Ramos (cell line): ENCODE data around the gene CFAP58.

Experiments
- in situ Hi-C: fragments of 300-500 bp; cut with MboI; formaldehyde crosslinking; loops from one replicate; pipeline ENCODE4 v1.14.3; 2022; ENCODE audit warnings: low sequenced_read_pairs; ENCODE audit not compliant: unreplicated experiment

The CFAP58 gene

DNA sequence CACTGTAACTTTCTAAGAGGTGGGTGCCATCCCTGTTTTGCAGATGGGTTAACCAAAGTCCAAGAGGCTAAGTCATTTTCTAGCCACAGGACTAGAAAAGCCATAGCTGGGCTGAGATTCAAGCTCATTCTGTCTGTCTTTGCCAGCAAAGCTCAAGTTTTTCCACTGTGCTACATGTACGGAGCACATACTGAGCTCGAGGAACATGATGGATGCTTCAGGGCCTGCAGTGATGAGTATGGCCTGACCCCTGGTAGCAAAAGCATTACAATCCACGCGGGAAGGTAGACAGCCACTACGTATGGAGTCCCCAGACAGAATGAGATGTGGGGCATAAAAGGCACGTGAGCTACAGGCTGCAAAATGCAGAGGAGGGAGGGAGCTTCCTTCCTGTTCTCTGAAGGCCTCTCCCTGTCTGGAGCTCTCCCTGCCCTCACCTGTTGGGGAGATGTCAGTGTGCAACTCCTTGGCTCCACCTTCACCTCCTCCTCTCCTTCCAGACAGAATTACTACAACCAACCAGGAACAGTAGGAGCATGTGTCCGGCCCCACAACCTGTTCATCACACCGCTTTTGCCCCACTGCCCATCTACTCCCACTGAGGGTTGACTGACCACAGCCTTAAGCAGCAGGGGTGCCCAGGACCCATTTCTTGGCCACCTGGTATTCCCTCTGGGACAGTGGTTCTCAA, 31.8 kb upstream of the CFAP58 start:
- in situ Hi-C loops, result no loop called here

DNA sequence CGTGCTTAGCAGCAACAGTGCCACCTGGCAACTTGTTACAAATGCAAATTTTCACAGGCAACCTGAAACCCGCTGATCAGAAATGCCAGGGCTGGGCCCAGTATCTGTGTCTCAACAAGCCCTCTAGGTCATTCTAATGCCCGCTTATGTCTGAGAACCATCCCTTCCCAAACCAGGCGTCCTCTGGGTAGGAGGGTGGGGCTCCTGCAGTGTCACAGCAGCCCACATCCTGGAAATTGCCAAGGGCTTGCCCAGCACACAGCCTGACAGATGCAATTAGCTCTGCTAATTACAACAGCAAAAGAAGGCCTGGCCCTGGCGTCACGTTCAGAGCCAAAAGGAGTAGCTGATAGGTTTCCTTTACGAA, 31.2 kb upstream of the CFAP58 start:
- in situ Hi-C loops, result no loop called here

DNA sequence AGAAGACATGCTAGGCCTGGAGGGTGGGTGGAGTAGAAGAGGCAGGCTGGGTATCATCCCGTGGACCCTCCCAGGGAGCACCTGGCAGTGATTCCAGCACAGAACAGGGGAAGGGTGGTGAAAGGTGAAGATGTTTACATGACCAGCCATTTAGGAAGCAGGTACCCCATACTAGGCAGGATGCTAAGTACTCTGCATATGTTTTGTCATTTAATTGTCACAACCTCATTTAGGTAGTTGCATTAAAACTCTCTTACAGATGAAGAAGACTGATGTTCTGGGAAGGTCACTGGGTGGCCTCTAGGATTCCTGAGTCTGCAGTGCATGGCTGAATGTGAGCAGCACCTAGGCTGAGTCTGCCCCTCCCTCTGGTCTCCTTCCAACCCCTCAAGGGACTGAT, 30.5 kb upstream of the CFAP58 start:
- in situ Hi-C loops, result no loop called here

DNA sequence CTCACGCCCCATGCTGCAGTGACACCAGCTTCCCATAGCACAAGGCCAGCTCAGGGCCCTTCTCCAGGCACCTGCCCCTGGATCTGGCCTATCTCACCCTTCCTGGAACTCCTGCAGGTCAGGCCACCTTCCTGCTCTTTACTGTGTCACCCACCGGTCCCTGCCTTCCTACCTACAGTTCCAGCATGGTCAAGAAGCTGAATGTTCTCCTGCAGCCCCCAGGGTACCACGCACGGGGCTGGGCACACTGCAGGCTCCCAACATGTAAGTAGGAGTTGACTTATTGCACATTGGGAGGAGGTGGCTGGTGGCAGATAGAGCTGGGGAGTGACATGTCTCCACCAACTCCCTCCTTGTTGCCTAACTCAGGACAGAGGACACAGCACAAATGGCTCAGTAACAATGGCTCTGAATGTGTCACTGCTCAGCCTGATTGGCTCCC, 29.9 kb upstream of the CFAP58 start:
- in situ Hi-C loops, result no loop called here

DNA sequence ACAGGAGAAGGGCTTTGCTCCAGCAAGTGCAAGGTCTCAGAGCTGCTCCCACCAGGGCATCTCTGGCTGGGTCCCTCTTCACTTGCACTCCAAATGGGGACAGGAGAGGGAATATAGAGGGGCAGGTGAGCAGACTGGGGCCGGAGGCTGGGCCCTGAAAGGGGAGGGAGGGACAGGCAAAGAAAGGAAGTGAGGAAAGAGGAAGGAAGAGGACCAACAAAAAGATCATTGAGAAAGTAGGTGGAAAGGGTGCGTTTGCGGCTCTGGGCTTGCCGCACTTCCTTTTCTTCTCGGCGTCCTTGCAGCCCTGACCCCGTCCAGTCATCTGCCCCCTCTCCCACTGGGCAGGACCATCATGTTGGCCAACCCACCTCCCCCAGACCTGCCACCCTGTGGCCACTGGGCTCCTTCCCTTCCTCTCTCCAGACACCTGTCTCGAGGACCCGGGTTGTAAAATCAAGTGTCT, 29.4 kb upstream of the CFAP58 start:
- in situ Hi-C loops, result no loop called here

DNA sequence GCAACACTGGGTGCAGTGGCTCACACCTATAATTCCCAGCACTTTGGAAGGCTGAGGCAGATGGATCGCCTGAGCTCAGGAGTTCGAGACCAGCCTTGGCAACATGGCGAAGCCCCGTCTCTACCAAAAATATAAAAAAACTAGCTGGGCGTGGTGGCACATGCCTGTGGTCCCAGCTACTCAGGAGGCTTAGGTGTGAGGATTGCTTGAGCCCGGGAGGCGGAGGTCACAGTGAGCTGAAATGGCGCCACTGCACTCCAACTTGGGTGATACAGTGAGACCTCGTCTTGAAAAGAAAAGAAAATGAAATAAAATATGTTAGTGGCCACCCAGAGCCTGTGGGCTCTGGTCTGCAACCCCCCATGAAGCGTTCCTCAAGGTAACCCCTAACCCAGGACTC, 28.7 kb upstream of the CFAP58 start:
- in situ Hi-C loops, result no loop called here

DNA sequence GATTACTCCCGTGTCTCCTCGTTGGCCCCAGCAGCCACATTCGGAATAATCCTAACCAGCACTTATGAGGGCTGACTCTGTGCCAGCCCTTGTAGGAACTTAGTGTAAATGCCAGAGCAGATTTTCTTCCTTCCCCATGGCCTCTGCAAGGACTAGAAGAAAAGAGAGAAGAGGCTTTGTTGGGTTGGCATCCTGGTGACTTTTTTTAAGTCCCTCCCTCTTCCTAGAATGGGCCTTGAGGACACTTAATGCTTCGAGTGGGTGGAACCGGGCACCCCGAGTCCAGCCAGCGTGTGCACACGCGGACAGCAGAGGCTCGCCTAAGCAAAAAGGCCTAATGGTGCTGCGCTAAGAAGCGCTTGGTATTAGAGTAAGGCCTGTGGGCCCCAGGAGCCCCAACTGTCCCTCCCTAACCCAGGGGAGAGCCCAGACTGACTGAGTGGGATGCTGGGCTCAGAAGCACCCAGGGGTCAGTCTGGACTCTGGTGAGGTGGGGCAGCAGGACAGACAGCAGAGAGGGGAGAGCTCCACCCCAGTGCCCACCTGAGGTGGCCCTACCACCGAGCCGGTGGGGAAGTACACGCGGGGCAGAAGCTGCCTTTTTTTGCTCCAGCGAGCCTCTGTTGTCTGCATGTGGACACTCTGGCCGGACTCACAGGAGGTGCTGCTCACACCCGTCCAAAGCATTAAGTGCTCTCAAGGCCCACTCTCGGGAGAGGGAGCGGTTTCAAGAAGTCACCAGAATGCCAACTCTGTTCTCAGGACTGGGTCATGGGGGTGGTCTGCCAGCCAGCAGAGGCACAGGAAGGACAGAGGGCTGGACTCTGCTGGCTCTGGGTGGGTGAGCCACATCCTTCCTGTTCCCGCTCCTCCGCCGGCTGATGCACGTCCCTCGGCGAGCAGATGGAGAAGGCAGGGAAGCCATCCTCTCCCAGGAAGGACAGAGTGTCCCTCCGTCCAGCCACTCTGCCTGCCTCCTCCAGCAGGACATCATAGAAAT, 27.9 kb upstream of the CFAP58 start:
- in situ Hi-C loops, result no loop called here

DNA sequence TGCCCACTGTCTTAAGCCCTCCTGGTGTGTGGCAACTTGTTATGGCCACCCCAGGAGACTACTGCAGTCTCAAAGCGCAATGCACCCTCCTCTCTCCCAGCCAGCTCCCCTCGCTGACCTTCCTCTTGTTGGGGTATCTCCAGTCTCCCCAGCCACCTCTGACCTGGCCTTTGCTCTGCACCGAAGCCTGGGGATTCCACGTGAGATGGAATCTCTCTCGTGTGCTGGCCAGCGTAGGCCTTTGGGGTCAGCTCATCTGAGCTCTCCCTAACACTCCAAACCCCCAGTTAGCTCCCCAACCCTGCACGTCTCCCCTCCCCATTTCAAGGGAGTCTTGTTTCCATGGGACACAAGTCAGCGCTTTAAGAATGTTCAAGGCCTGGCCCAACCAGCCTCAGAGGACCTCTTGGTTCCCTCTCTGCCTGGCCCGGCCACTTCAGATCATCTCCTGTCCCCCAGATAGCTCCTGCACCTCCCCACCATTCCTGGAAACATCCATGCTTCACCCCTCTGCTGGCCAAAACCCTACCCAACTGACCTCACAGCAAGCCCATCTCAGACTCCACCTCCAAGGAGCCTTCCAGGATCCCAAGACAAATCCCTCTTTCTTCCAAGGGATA, 26.5 kb upstream of the CFAP58 start:
- in situ Hi-C loops, result no loop called here

DNA sequence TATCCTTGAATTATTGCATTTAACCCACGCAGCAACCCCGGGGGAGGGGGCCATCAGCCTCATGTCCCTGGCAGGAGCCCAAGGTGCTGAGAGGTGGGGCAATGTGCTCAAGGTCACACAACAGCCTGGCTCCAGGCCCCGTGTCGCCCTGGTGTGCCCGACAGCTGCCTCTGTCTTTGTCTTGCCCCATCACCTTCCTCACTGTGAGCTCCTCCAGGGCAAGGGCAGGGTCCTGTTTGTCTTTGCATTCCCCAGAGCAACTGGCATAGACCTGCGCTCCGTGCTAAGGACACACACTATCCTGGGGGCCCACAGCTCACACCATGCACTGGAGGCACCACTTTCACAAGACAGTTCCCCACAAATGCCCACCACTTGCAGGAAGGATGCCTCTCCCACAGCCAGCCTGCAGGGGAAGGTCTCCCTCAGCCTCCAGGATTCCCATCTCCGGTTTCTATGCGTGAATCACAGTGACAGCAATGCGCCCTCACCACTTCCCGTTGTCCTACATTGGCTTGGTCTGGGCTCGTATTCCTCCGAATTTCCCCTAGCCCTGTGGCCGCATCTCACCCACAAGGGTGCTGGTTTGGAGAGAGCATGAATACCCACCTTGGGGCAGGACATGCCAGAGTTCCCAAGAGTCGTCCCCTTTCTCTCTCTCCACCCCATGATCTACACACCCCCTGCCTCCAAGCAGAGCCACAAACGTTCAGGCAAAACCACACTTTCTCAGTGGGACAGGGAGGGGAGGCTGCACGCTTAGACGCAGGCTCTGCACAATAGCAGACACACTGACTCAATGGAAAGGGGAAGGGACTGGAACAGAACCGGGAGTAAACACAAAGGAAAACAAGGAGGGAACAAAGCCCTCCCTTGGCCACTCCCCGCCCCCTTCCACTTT, 25.6 kb upstream of the CFAP58 start:
- in situ Hi-C loops, result no loop called here

DNA sequence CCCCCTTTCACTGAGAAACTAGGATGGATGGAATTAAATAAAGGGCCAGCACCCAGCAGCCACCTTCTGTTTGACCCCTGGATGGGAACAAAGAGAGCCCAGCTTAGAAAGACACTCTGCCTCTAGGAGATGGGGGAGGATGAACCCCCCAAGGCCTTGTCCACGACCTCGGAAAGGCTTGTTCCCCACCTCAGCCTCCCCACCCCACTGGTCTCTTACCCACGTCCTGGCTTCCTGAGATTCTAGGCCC, 25.1 kb upstream of the CFAP58 start:
- in situ Hi-C loops, result no loop called here

DNA sequence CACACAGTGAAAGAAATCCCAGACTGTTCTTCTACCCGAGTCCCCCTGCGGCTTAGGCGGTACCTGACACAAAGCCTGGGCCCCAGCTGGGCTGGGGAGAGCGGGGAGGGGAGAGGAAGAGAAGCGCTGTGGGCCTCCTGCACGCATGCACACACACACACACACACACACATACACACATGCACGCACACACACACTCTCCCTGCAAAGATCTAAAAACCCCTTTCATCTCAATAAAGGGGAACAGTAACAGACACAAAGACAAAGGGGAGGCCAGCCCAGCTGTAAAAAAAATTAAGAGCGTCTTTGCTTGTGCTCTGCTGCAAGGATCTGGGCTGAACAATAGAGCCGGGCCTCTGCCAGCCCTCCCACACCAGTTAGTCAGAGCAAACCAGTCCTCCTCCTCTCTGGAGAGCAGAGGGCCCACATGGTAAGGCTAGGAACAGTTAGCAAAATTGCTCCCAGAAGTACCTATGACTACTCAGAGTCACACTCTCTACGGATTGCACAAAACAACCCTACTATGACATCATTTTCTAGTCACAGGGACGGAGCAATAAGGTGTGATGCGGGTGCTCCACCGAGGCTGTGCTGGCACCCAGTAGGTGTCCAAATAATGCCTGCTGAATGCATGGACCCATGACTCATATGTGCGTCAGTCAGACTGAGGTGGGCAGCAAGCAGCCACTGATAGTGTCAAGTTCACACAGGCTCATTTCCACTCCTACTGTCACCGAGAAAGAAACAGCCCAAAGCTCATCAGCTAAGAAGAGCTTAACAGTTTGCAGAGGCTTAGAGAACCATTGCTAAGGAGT, 24.5 kb upstream of the CFAP58 start:
- in situ Hi-C loops, result no loop called here

DNA sequence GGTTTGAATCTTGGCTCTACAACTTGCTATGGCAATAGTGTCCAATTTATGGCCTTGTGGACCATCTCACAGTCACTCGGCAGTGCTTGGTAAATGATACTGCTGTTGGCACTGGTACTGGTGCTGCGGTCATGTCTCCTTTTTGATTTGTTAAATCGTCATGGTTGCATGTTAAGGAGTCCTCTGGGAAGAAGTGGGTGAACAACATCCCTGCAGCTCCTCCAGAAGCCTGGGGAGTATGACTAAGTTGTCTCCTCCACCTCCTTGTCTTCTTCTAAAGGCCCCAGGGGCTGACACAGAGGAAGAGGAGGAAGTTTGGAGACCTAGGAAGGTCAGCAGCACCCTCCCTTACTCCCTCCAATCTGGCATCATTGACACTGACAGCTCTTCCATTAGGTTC, 23.9 kb upstream of the CFAP58 start:
- in situ Hi-C loops, result no loop called here

DNA sequence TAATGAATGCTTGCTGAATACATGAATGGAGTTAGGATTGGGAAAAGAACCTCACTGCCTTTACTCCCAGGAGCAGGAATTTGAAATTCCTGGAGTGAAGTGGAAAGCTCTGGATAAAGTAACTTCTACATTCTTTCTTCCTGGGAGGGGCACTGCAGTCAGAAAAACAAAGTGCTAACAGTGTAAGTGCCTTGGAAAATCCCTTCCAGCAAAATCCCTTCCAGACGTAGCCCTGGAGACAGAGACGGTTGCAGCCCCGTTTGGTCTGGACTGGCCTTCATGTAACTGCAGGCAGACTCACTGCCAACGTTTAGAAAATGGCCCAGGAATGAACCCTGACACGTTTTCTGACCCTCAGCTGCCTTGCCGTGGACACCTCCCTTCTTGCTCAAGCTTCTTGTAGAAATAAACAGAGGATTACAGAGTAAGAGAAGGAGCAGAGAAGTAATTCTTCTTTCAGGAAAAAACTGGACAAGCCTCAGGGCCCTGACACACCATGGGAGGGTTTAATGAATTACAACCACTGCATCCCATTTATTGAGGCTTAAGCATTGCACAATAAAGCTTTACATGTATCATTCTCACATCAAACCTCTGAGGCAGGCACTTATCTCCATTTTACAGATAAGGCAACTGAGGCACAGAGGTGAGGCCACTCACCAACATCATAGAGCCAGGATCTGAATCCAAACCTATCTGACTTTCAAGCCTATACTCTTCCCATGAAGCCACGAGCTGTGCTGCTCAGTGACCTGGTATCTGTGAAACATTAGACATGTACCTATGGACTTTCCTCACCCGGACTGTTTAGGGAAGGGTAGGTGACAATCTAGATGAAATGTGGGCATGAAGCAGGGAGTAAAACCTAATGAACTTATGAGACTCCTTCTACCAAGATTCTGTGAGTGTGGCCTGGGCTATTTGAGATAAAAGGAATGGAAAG, 23.2 kb upstream of the CFAP58 start:
- in situ Hi-C loops, result no loop called here

DNA sequence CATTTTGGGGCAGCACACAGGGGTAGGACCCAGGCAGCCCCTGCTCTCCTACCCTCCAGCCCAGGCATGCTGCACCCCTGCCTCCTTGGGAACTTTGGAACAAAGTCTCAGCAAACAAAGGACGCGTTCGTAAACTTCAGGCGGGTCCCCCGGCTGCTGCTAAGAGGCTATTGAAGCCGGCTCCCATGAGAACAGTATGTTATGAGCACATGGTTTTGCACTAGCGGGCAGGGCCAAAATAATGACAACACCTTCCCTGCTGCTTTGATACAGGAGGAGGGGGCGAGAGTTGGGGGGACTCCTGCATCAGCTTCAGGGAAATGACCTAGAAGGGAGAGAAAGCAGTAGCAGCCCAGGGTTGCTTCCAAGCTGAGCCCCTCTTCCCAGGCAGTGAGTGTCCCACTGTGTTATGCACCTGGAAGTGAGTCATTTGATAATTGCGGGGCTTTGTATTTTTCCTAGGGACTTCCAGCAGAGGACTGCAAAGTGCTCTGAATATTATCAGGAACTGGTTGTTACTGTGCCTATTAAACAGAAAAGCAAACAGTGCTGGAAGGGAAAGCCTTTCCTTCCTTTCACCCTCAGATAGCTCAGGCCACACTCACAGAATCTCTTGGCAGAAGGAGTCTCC, 22.3 kb upstream of the CFAP58 start:
- in situ Hi-C loops, result no loop called here

DNA sequence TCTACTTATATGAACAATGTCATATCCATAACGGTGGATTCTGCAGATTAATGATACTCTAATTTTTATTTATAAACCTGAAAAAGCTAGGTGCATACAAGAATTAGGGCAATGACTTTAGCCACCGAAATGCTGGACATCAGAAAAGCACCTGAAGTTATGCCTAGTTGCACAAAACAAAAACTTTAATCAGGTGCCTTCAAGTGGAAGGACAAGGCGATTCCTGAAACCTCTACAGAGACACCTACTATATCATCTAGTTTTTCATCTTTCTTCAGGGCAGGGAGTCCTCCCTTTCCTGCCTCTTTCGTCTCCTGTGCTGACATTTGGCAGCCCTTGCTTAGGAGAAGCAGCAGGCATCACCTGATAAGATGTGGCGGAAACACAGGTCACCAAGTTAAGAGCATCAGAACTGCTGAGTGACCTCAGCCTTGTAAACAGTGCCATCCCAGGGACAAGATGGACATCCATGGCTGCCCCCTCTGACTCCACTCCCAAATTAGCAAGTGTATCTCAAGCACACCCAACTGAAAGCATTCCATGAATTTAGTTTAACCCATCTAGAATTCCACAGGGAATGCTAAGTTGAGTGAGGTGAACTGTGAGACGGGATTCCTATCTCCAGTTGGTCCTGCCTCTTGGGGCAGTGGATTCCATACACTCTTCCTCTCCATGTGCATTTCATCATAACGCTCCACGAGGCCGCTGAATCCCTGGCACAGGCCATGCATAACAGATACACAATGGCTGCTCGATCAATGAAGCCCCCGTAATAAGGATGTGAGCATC, 21.2 kb upstream of the CFAP58 start:
- in situ Hi-C loops, result no loop called here

DNA sequence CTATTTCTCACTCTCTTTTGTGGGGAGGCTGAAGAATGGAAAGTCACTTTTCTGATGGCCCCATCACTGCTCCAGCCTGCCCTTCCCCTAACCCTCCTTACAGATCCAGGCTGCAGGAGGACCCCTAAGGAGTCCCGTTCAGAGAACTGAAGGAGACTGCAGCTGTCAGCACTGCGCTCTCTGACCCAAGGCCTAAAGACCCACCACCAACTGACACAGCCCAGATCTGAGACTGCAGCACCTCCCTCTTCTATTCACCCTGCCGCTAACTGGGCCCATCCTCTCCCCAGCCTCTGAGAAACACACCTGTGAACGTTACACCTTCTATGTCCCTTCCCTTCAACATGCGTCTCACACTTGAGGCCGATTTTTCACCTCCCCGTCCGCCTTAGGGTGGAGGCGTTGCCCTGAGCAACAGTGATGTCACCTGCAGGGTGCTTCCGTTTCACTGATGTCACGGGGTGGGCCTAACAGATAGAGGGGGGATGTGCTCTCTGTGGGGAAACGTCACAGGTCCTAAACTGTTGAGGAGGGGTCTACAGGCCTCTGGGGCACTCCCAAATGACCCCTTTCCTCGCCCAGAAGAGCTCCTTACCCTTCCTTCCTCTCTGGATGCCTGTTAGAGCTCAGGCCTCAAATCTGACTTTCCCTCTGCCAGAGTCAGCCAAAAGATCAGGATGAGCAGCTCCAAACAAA, 20.5 kb upstream of the CFAP58 start:
- in situ Hi-C loops, result no loop called here
